Measurements from ENCODE around the gene TPGS2.

DNA sequence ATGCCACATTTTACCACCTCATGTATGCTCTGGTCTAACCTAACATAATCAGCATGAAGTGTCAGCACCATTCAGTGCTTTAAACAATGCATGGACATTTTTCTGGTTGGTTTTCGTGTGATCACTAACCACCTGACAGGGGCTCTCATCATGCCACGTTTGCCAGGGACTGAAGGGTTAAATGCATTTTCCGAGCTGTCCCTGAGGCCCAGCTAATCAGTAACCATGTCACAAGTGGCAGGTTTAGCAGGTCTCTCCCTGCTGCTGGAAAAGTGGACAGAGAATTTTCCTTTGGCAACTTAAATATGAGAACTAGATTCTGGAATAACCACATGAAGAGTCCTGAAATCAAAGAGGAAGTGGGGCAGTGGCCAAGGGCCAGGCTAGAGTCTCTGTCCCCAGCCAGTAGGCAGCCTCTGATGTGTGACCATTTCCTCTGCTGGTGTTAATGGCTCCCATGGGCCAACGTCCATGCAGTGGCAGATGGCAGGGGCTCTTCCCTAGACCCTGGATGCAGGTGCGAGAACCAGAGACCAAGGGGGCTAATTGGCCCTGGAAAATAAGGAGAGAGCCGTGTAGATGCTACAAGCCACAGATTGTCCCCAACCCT, 69.5 kb downstream of the TPGS2 start:
- TF ChIP-seq, protein P1, sequence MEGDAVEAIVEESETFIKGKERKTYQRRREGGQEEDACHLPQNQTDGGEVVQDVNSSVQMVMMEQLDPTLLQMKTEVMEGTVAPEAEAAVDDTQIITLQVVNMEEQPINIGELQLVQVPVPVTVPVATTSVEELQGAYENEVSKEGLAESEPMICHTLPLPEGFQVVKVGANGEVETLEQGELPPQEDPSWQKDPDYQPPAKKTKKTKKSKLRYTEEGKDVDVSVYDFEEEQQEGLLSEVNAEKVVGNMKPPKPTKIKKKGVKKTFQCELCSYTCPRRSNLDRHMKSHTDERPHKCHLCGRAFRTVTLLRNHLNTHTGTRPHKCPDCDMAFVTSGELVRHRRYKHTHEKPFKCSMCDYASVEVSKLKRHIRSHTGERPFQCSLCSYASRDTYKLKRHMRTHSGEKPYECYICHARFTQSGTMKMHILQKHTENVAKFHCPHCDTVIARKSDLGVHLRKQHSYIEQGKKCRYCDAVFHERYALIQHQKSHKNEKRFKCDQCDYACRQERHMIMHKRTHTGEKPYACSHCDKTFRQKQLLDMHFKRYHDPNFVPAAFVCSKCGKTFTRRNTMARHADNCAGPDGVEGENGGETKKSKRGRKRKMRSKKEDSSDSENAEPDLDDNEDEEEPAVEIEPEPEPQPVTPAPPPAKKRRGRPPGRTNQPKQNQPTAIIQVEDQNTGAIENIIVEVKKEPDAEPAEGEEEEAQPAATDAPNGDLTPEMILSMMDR (conservative IDR thresholded peaks at IDR 0.05; ENCODE audit: low read length): no peak
- TF ChIP-seq EZH2phosphoT487 (IDR thresholded peaks at IDR 0.05; ENCODE audit: borderline replicate concordance, low read depth, low read length): no peak

All from OCI-LY7 (cell line).